ENCODE measurements around the gene MMP27.

DNA sequence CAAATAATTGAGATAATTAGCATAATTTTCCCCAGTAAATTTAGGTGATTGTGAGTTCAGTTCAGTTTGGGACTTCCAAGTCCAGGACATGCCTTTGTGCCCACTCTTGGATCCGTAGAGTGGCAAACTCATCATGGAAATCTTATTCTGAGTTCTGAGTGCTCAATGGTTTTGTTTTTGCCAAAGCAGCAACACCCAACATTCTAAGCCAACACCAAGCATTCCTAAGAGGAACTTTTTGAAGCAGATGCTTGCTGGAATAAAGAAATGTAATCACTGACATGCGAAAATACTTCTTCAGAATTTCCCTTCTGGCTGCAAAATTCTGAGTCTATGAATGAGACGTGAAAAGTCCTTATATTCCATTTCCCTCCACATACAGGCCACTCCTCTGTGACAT, 10.4 kb downstream of the MMP27 start:
- TF ChIP-seq GATA2 (IDR thresholded peaks at IDR 0.05; ENCODE audit: low read depth, low read length), result no peak
- no peak for TF ChIP-seq GATA3 (IDR thresholded peaks at IDR 0.05; ENCODE audit: low read depth, low read length)

Measured in SH-SY5Y (cell line).